Parathyroid adenoma (tissue), 2 donors: ENCODE results near the gene KAT5.

Source experiments
- H2AFZ ChIP-seq: fragments of 300-600 bp; sonication (generic); one replicate; pipeline ENCODE4 v1.7.0; 2017; ENCODE audit warnings: antibody characterized with exemption, mild to moderate bottlenecking
- H3K27ac ChIP-seq: fragments of 300-600 bp; sonication (generic); one replicate; pipeline ENCODE4 v1.7.0; 2017
- H3K27me3 ChIP-seq: fragments of 300-600 bp; sonication (generic); one replicate; pipeline ENCODE4 v1.7.0; 2017; ENCODE audit warnings: low read length; ENCODE audit not compliant: control insufficient read depth, insufficient read depth
- H3K36me3 ChIP-seq: fragments of 300-600 bp; sonication (generic); one replicate; pipeline ENCODE4 v1.7.0; 2017; ENCODE audit warnings: low read length; ENCODE audit not compliant: control insufficient read depth, insufficient read depth
- H3K4me1 ChIP-seq: fragments of 300-600 bp; sonication (generic); one replicate; pipeline ENCODE4 v1.7.0; 2017; ENCODE audit warnings: control low read depth
- H3K4me2 ChIP-seq: fragments of 300-600 bp; sonication (generic); one replicate; pipeline ENCODE4 v1.7.0; 2017; ENCODE audit warnings: low read length
- H3K4me3 ChIP-seq: fragments of 300-600 bp; sonication (generic); one replicate; pipeline ENCODE4 v1.7.0; 2017; ENCODE audit warnings: low read depth, low read length
- H3K79me2 ChIP-seq: fragments of 300-600 bp; sonication (generic); one replicate; pipeline ENCODE4 v1.7.0; 2017; ENCODE audit warnings: control low read depth
- H3K9ac ChIP-seq: fragments of 300-600 bp; sonication (generic); one replicate; pipeline ENCODE4 v1.7.0; 2017; ENCODE audit warnings: mild to moderate bottlenecking
- H3K9me3 ChIP-seq: fragments of 300-600 bp; sonication (generic); one replicate; pipeline ENCODE4 v1.7.0; 2017; ENCODE audit warnings: low read length; ENCODE audit not compliant: control insufficient read depth
- TF ChIP-seq, protein P1 (sequence below): fragments of 300-600 bp; sonication (generic); IDR thresholded peaks from one replicate; pipeline ENCODE4 v1.7.0; 2017; ENCODE audit warnings: antibody characterized with exemption, mild to moderate bottlenecking
- donor health status: primary hyperparathyroidism.

Gene KAT5

GRCh38 chr11:65711785-65712632 lies at the start of gene KAT5:
KAT5 (plus strand) TSS chr11:65712252; CDS start chr11:65712268, 16 bp downstream.
- TF ChIP-seq, protein P1, sequence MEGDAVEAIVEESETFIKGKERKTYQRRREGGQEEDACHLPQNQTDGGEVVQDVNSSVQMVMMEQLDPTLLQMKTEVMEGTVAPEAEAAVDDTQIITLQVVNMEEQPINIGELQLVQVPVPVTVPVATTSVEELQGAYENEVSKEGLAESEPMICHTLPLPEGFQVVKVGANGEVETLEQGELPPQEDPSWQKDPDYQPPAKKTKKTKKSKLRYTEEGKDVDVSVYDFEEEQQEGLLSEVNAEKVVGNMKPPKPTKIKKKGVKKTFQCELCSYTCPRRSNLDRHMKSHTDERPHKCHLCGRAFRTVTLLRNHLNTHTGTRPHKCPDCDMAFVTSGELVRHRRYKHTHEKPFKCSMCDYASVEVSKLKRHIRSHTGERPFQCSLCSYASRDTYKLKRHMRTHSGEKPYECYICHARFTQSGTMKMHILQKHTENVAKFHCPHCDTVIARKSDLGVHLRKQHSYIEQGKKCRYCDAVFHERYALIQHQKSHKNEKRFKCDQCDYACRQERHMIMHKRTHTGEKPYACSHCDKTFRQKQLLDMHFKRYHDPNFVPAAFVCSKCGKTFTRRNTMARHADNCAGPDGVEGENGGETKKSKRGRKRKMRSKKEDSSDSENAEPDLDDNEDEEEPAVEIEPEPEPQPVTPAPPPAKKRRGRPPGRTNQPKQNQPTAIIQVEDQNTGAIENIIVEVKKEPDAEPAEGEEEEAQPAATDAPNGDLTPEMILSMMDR, result peak; percentile 95
- no peaks in the 10 kb centered on the region for H3K27me3 ChIP-seq
- H3K9me3 ChIP-seq, result no peaks in the 10 kb centered on the region
- no peaks in the 10 kb centered on the region for H3K79me2 ChIP-seq
- H3K36me3 ChIP-seq, result no peaks in the 10 kb centered on the region
- H3K9ac ChIP-seq, result peak within 1 kb of the TSS; percentile 96
- peaks cover 3% of the 10 kb centered on the region for H3K4me1 ChIP-seq
- H2AFZ ChIP-seq, result peak within 1 kb of the TSS; percentile 99
- peak within 1 kb of the TSS; percentile 94 for H3K4me3 ChIP-seq
- peak within 1 kb of the TSS; percentile 98 for H3K27ac ChIP-seq
- peak within 1 kb of the TSS; percentile 99 for H3K4me2 ChIP-seq

- no peaks in the 10 kb centered on the region for H3K79me2 ChIP-seq
- no peaks in the 10 kb centered on the region for H3K27me3 ChIP-seq
- peak within 1 kb of the TSS; percentile 83 for H2AFZ ChIP-seq
- no peaks in the 10 kb centered on the region for H3K36me3 ChIP-seq
- H3K4me3 ChIP-seq, result peak within 1 kb of the TSS; percentile 83
- TF ChIP-seq, protein P1, result no peak
- H3K9ac ChIP-seq, result peak within 1 kb of the TSS; percentile 63
- H3K4me2 ChIP-seq, result peak within 1 kb of the TSS; percentile 89
- no peaks in the 10 kb centered on the region for H3K9me3 ChIP-seq
- H3K27ac ChIP-seq, result peak within 1 kb of the TSS; percentile 97
- H3K4me1 ChIP-seq, result no peaks in the 10 kb centered on the region
These were observed 49.0 kb upstream of the KAT5 start, which contains the start of gene RELA for GRCh38 chr11:65662799-65663638. RELA (minus strand) TSS chr11:65662916; CDS start chr11:65662832, 84 bp downstream.

DNA sequence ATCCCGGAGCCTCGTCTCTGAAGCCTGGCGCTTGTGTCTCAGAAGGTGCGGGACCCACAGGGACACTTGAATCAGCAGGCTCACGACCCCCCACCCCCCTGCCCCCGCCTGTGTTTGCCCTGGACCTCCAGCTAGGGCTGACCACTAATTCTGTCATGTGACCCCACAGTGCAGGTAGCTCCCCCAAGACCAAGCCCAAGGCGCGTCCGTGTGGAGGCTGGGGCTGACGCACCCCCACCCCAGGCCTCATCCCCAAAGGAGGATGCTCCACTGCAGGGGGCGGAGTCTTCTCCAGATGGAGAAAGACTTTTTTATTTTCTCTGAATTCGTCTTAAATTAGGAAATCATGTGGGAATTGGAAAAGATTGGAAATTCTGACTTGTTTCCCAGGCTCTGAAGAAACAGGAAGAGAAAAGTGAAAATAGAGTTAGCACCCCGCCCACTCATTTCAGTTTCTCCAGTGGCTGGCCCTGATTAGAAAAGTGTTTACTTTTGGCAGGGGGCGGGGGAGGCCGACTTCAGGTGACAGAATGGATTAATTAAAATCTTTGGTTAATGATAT lies 48.3 kb upstream of the KAT5 start:
- H3K4me3 ChIP-seq, result peak overlapping the region; percentile 83
- no peaks in the 10 kb centered on the region for H3K27me3 ChIP-seq
- no peaks in the 10 kb centered on the region for H3K36me3 ChIP-seq
- H2AFZ ChIP-seq, result peak overlapping the region; percentile 83
- H3K9ac ChIP-seq, result peak overlapping the region; percentile 63
- no peaks in the 10 kb centered on the region for H3K9me3 ChIP-seq
- H3K27ac ChIP-seq, result peak overlapping the region; percentile 97
- no peaks in the 10 kb centered on the region for H3K79me2 ChIP-seq
- peak overlapping the region; percentile 89 for H3K4me2 ChIP-seq
- no peaks in the 10 kb centered on the region for H3K4me1 ChIP-seq
- TF ChIP-seq, protein P1, result no peak

DNA sequence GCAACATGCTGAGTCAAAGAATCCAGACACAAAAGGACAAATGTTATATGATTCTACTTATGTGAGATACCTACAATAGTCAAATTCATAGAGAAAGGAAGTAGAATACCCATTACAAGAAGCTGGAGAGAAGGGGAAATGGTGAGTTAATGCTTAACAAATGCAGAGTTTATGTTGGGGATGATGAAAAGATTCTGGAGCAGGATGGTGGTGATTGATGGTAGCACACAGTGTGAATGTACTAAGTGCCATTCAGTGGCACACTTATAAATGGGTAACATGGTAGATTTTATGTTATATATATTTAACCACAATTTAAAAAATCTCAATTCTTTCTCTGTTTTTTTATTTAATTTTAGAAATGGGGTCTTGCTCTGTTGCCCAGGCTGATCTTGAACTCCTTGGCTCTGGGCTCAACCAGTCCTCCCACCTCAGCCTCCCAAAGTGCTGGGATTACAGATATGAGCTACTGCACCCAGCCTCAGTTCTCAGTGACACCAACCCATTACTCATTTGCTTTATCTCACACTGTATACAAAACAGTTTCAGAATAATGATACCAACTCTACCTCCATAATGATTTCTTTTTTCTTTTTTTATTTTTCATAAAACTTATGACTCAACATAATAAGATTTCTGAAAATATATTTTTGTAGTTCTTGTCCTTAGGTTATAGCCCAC lies 39.7 kb upstream of the KAT5 start:
- H3K9ac ChIP-seq, result no peak overlapping the region
- TF ChIP-seq, protein P1, result no peak
- H3K4me1 ChIP-seq, result no peaks in the 10 kb centered on the region

More for the DNA sequence above, 39.7 kb upstream of the KAT5 start:
- no peaks in the 10 kb centered on the region for H3K27me3 ChIP-seq
- H3K79me2 ChIP-seq, result no peaks in the 10 kb centered on the region
- H3K27ac ChIP-seq, result no peak overlapping the region
- no peak overlapping the region for H3K4me2 ChIP-seq
- no peak overlapping the region for H3K4me3 ChIP-seq
- no peaks in the 10 kb centered on the region for H3K9me3 ChIP-seq
- no peak overlapping the region for H2AFZ ChIP-seq
- no peaks in the 10 kb centered on the region for H3K36me3 ChIP-seq
